Stimulated activated CD8-positive, alpha-beta memory T cell treated with anti-CD3 and anti-CD28 coated beads, Interleukin-2, amount 100 ng/mL, for 48 hours (primary cell): ENCODE results near the gene ZBTB42.
A peak's percentile ranks its signal among the peaks of the same experiment; 100 is the strongest.

Experiments
- DNase-seq, 2 donors: peaks; one replicate each; pipeline ENCODE4 v3.0.0-alpha.2; 2020; ENCODE audit warnings: low read depth in 2 of 2

ZBTB42 gene

GRCh38 chr14:104800771-104801519, at the start of gene ZBTB42:
ZBTB42 (plus strand) TSS chr14:104801101; CDS start chr14:104801198, 97 bp downstream.
- DNase-seq = peak; percentile 48 to 50

- peak in 1 of 2 donors; percentile 21 for DNase-seq
Measured at GRCh38 chr14:104751539-104752422, 49.1 kb upstream of the ZBTB42 start.

- DNase-seq = no peak
Measured at GRCh38 chr14:104752423-104752734, 48.5 kb upstream of the ZBTB42 start.

- peak; percentile 99 to 100 for DNase-seq
Measured at GRCh38 chr14:104752735-104753527, 48.0 kb upstream of the ZBTB42 start, which contains the start of gene SIVA1. SIVA1 (plus strand) TSS chr14:104753147; CDS start chr14:104753202, 55 bp downstream.

GRCh38 chr14:104753528-104754212, 47.2 kb upstream of the ZBTB42 start:
- DNase-seq = no peak

GRCh38 chr14:104754213-104754851, 46.6 kb upstream of the ZBTB42 start:
- DNase-seq = no peak

- no peak for DNase-seq
Measured at GRCh38 chr14:104755621-104756020, 45.3 kb upstream of the ZBTB42 start.

GRCh38 chr14:104756477-104757237, 44.2 kb upstream of the ZBTB42 start:
- no peak for DNase-seq

- no peak for DNase-seq
Measured at GRCh38 chr14:104757238-104757585, 43.7 kb upstream of the ZBTB42 start.

GRCh38 chr14:104757681-104758392, 43.1 kb upstream of the ZBTB42 start:
- DNase-seq = no peak

- DNase-seq = no peak
Measured at GRCh38 chr14:104758981-104759969, 41.6 kb upstream of the ZBTB42 start.

GRCh38 chr14:104765517-104765916, 35.4 kb upstream of the ZBTB42 start:
- no peak for DNase-seq

GRCh38 chr14:104766256-104766862, 34.5 kb upstream of the ZBTB42 start:
- no peak for DNase-seq

GRCh38 chr14:104766863-104767633, 33.9 kb upstream of the ZBTB42 start:
- no peak for DNase-seq

GRCh38 chr14:104767634-104767918, 33.3 kb upstream of the ZBTB42 start:
- no peak for DNase-seq

GRCh38 chr14:104768437-104769323, 32.2 kb upstream of the ZBTB42 start:
- peak; percentile 89 to 94 for DNase-seq
